Pulmonary artery endothelial cell (primary cell): ENCODE measurements around the gene ITPR1. TPM values are rescaled to one million over a fixed set of nuclear protein-coding genes. Genes with fewer than 3 reads are reported as not detected.

Source experiments
- DNase-seq: peaks from one replicate; pipeline ENCODE4 v3.0.0-alpha.2; 2011; ENCODE audit warnings: low read depth, low spot score
- total RNA-seq: library from RNA; depleted of rRNA; stranded (reverse); fragments of >200 nt; gene quantifications from 2 replicates; pipeline ENCODE4 v1.2.3, GENCODE V29; 2014

Gene ITPR1
- total RNA-seq, 1 donor from 2014 or later: 15.2 TPM

- DNase-seq: peak; percentile 22
Measured at GRCh38 chr3:4633078-4634004, 140.2 kb downstream of the ITPR1 start.

- no peak for DNase-seq
Measured at GRCh38 chr3:4634894-4635293, 141.7 kb downstream of the ITPR1 start.

GRCh38 chr3:4637265-4637664 lies 144.1 kb downstream of the ITPR1 start:
- DNase-seq: no peak

- no peak for DNase-seq
Measured at GRCh38 chr3:4641863-4642563, 148.9 kb downstream of the ITPR1 start.

GRCh38 chr3:4642611-4643010 lies 149.5 kb downstream of the ITPR1 start:
- DNase-seq: no peak

GRCh38 chr3:4643904-4644547 lies 150.9 kb downstream of the ITPR1 start:
- DNase-seq: no peak

- DNase-seq: no peak
Measured at GRCh38 chr3:4644951-4645350, 151.8 kb downstream of the ITPR1 start.

- no peak for DNase-seq
Measured at GRCh38 chr3:4645468-4645867, 152.3 kb downstream of the ITPR1 start.

GRCh38 chr3:4647411-4647810 lies 154.3 kb downstream of the ITPR1 start:
- no peak for DNase-seq

GRCh38 chr3:4655145-4656045 lies 162.2 kb downstream of the ITPR1 start:
- no peak for DNase-seq

GRCh38 chr3:4656059-4656458 lies 162.9 kb downstream of the ITPR1 start:
- DNase-seq: peak; percentile 60

GRCh38 chr3:4656626-4657328 lies 163.6 kb downstream of the ITPR1 start:
- peak; percentile 8 for DNase-seq

GRCh38 chr3:4660936-4661335 lies 167.8 kb downstream of the ITPR1 start:
- no peak for DNase-seq

GRCh38 chr3:4664412-4664811 lies 171.3 kb downstream of the ITPR1 start:
- DNase-seq: no peak

- no peak for DNase-seq
Measured at GRCh38 chr3:4665197-4665596, 172.0 kb downstream of the ITPR1 start.

GRCh38 chr3:4666071-4666470 lies 172.9 kb downstream of the ITPR1 start:
- DNase-seq: no peak

- no peak for DNase-seq
Measured at GRCh38 chr3:4670352-4670751, 177.2 kb downstream of the ITPR1 start.

GRCh38 chr3:4672725-4673275 lies 179.7 kb downstream of the ITPR1 start:
- DNase-seq: no peak

- no peak for DNase-seq
Measured at GRCh38 chr3:4674216-4674615, 181.1 kb downstream of the ITPR1 start.

GRCh38 chr3:4675704-4676103 lies 182.6 kb downstream of the ITPR1 start:
- DNase-seq: no peak
